Activated CD8-positive, alpha-beta memory T cell treated with anti-CD3 and anti-CD28 coated beads for 1 hour (primary cell): ENCODE data around the gene PLEKHH3.

Experiments
- DNase-seq, 2 donors: peaks; one replicate each; pipeline ENCODE4 v3.0.0-alpha.2; 2020; ENCODE audit warnings: low read depth in 1 of 2; ENCODE audit errors: extremely low read depth in 1 of 2

The PLEKHH3 gene, protein sequence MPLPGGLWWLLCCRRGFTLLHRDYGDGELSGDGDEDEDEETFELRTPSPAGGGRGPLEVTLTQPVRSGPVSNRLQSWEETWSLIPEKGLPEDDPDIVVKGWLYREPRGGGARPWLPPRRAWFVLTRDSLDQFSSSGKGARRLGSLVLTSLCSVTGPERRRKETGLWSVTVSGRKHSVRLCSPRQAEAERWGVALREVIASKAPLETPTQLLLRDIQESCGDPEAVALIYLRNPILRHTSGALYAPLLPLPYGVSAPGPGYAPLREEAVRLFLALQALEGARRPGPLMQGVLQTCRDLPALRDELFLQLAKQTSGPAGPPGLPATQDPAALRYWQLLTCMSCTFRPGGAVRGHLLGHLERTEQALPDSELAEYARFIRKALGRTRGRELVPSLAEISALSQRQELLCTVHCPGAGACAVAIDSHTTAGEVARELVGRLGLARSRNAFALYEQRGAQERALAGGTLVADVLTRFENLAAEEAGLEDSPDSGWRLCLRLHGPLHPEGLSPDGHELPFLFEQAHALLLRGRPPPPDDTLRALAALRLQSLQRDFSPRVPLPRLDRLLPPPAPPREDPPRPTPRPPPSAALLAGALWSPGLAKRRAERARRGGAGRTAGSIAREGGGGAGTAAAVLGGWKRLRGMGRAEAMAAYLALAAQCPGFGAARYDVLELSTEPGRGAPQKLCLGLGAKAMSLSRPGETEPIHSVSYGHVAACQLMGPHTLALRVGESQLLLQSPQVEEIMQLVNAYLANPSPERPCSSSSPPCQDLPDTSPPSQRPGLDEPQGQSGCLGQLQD

DNA sequence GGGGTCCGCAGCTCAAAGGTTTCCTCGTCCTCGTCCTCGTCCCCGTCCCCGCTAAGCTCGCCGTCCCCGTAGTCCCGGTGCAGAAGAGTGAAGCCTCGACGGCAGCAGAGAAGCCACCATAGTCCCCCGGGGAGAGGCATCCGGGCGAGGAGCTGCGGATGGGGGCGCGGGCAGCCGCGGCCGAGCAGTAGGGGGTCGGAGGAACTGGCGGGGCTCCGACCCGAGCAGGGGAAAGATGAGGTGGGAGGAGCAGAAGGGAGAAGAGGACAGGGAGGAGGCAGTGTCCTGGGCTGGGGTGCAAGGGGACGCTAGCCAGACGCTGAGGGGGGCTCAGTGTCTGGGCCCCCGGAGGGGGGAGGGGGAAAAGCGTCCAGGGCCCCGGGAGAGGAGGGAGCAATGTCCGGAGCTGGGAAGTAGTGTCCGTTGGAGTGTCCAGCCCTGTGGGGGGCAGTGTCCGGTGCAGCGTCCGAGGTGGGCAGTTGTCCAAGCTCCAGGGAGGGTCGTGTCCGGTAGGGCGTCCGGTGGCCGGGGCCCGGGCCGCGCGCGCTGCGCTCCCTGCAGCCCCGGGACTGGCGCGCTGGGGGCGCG lies at the start of gene PLEKHH3:
Gene PLEKHH3 (minus strand): TSS at position 571 of the 588 bp plus-strand sequence. CDS start 431 bp downstream, at position 140.
- no peak for DNase-seq

DNA sequence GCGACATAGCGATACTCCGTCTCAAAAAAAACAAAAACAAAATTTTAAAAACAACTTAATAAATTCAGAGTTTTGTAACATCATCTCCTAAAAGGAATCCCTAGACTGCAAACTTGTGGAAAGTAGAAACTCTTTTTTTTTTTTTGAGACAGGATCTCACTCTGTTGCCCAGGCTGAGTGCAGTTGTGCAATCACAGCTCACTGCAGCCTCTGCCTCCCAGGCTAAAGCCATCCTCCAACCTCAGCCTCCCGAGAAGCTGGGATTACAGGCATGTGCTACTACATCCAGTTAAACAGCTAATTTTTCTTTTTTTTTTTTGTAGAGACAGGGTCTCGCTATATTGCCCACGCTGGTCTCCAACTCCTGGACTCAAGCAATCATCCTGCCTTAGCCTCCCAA lies 48.3 kb upstream of the PLEKHH3 start:
- no peak for DNase-seq

DNA sequence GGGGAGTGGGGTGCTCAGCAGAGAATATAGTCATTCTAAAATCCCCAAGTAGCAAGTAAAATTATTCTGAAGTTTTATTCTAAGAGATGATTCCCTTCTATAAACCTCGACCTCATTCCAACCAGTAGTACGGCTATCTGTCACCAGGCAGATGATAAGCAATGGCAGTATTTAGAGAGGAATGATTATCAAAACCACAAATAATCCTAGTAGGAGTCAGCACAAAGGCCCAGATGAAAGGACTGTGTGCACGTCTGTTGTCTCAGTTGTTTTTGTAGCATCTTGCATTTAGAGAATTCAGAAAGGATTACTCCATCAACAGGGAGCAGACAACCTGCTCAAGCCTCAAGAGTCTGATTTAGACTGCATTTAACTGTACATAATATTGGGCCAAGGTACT lies 46.8 kb upstream of the PLEKHH3 start:
- DNase-seq, result no peak

DNA sequence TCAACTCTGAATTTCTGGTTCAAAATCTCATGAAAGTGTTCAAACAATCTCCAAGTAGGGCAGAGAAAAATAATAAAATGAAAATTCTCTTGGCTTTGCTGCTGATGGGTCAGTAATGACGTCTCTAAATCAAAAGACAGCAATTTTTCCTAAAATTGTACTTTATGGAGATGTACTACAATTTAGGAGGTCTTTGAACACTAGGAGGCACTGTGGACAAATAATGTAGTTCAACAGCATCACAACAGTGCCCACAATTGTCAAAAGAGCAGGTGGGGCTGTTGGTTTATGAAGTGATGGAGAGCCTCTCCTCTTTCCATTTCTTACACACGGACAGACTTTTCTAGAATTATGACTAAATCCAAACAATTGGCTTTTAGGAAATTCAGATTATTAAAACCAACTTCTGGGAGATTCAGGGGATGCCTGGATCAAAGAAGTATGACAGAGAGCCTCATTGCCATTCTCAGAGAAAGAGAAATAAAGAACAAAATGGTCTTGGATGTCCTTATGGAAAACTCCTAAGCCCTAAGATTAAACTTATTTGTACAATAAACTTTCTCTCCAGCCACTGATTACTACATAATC lies 44.3 kb upstream of the PLEKHH3 start:
- DNase-seq, result no peak

DNA sequence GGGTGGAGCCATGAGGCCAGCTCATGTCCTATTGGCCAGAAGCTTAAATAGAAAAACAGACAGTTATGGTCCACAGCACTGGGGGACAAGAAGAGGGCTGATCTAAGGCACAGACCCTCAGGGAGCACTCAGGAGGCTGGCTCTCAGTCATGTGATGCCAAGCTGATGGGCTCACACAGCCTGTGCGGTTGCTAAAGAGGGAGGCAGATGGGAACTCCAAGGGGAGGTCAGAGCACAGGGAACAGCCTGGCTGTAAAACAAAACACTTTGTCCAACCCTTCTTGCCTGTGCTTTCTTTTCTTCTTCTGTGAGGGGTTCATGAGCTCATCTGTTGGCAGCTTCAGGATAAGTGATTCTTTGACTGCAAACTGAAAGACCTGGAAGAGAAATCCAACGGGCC lies 32.8 kb upstream of the PLEKHH3 start:
- DNase-seq, result no peak

DNA sequence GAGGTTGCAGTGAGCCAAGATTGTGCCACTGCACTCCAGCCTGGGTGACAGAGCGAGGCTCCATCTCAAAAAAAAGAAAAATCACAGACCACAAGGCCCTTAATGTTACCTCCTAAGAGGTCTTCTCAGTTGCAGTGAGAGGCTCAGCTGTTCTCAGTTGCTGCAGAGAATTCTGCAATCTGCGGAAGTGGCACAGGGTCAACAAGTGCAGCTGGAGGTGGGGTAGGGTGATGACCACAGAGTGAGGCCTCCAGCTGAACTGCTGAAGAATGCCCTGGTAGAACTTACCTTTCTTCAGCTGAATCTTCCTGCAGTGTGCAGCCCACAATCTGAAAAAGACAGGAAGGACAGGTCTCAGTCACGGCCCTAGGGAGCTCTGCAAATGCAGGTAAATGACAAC lies 31.8 kb upstream of the PLEKHH3 start:
- no peak for DNase-seq

DNA sequence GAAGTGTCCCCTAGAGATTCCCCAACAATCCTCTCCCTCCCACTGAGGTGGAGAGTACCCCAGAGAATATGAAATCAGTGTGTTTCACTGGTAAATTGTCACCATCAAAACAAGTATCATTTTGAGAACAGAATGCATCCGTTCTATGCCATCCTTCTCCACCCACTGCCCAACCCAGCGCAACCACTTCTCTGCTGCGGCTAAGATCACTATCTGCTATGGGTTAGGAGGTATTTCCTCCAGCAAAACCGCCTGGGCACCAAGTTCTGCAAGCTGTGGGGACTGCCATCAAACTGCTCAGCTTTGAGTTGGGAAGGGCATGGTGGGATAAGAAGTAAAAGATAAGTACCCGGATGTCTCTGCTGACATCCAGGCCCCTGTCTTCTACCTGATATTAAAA lies 29.9 kb upstream of the PLEKHH3 start:
- DNase-seq, result peak in 1 of 2 donors; percentile 25

DNA sequence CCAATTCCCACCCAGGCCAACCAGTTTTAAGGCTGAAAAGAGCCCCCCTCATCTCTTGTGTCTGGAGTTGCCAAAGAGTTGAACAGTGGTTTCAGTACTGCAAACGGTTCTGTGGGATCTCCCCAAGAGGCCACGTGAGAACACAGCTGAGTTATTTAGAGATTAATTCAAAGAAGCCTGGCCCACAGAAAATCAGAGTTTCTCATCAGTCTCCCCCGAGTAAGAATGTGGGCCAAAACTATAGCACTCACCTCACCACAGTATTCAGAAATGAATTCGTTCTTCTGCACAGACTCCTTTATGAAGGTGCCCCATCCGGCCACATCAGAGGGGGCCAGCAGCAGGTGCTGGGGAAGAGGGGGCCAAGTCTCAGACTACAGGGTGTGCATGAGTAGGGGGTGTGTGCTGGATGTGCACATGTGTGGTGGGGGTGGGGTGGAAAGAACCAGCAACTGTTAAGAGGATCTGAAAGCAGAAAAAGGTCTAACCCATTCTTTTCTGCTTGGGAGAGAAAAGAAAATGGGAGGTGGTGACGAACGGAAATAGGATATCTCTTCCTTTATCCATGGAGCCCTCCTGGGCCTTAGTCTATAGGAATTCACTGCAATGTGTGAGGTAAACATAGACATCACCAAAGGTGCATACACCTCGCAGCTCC lies 28.2 kb upstream of the PLEKHH3 start:
- no peak for DNase-seq

DNA sequence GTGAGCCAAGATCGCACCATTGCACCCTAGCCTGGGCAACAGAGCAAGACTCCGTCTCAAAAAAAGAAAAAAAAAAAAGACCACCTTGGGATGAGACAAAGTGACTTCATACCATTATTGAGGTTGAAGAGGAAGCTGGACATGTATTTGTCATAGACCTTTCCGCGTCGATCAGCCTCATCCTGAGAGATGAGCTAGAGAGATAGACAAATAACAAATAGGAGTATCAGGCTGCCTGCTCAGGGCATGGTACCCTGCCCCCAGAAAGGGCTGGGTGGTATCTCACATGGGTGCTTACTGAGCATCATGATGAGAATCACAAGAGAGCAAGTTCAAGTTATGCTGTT lies 27.7 kb upstream of the PLEKHH3 start:
- DNase-seq, result no peak

DNA sequence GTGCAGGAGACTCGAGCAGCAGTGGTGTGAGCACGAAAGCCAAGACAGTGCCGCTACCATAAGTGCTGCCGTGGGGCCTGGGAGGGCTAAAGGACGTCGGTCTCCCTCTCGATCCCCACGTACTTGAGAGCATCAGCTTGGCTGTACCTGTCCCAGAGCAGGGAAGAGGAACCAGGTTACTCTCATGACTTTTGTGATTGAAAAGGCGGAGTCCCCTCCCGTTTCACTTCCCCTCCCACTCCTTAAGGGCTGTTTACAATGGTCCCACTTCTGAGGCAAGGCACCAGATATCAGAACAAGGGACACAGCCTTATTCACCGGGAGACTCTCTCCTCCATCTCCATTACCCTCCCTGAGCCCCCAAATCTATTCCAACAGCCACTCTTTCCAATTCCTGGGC lies 25.7 kb upstream of the PLEKHH3 start:
- no peak for DNase-seq

DNA sequence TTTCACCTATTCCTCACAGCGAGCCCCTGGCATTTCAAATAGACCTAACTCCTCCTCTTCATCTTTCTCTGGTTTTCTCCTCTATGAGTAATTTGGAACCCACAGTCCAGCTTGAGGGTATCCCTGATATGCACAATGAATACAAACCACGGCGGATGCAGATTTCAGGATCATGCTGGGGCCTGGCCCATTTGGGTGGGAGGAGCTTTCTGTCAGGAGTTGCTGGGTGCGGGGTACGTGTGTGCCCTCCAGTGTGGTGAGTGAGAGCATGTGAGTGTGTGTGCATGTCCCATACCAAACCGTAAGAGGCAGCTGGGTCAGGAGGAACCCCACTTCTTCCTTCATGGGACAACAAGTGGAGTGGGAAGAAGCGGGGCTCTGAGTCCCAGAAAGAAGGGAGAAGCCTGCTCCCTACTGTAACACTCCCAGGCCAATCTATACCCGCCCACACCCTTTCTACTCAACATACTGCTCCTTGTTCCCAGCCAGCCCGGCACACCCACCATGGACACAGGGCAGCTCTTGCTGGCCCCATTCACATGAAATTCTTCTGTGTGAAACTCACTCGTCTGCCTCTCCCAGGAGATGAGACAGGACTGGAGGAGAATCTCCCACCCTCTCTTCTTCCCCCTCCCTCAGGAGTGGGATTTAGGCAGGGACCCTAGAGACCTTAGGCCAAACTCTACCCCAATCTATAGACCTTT lies 23.9 kb upstream of the PLEKHH3 start:
- no peak for DNase-seq

DNA sequence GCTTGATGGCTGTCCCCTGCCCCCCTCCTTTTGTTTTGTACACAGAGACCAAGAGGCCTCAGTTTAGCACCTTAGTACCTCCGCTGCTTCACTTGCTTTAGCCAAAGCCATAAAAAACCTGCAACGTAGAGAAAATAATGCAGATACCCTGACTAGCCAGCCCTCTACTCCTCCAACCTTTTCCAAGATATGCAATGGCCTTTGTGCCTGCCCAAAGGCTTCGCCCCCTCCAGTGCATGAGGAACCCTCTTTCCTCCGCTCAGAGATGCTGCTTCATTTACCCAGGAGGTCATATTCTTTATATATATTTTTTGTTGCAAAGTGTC lies 22.6 kb upstream of the PLEKHH3 start:
- no peak for DNase-seq

DNA sequence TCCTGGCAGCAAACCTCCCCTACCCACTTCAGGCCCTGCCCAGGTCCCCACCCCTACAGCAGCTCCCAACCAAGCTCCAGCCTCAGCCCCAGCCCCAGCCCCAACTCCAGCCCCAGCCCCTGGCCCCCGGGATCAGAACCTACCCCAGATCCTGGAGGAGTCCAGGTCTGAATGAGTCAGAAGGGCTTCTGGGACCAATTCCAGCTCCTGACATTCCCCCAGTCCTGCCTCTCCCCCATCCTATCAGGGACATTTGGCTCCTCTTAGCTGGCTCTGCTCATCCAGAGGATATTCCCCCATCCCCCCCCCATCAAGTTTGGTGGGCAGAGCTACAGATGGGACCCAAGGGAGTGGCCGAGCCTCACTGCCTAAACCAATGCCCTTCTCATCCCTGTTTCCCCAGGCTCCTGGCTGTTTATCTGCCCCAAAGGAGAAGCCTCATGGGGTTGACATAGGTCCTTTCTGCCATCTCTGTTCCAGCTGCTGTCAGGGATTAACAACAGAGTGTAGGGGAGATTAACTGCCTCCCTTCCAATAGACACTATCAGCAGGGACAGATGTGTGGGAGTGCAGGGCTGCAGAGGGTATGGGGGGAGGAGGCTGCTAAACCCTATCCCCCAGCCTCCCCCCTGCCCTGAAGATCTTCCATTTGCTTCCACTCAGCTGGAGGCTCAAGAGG lies 22.1 kb upstream of the PLEKHH3 start:
- no peak for DNase-seq

DNA sequence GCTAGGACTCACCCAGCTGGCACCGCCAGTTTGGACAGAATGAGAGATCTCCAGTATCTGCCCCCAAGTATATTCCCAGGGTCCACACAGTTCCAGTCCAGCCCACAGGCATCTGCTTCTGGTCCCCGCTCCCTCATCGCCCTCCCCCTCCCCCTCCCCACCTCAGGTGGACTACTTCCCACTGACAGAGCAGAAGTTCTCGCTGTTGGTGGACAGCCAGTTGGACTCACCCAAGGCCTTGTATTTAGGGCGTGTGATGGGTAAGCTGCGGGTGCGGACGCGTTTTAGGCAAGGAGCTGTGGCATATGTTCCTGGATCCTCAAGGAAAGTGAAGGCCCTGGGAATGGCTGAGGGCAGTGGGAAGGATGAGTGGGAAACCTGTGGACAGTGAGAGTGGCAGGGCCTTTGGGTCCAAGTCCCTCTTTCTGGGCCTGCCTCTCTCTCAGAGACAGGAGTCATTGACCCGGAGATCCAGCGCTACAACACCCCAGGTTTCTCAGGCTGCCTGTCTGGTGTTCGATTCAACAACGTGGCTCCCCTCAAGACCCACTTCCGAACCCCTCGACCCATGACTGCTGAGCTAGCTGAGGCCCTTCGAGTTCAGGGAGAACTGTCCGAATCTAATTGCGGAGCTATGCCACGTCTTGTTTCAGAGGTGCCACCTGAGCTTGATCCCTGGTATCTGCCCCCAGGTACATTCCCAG lies 20.5 kb upstream of the PLEKHH3 start:
- no peak for DNase-seq

DNA sequence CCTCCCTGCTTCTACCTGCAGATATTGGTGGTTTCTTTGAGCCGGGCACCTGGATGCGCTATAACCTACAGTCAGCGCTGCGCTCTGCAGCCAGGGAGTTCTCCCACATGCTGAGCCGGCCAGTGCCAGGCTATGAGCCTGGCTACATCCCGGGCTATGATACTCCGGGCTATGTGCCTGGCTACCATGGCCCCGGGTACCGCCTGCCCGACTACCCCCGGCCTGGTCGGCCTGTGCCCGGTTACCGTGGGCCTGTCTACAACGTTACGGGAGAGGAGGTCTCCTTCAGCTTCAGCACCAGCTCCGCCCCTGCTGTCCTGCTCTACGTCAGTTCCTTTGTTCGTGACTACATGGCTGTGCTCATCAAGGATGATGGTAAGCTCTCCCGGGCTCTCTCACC lies 18.7 kb upstream of the PLEKHH3 start:
- no peak for DNase-seq

DNA sequence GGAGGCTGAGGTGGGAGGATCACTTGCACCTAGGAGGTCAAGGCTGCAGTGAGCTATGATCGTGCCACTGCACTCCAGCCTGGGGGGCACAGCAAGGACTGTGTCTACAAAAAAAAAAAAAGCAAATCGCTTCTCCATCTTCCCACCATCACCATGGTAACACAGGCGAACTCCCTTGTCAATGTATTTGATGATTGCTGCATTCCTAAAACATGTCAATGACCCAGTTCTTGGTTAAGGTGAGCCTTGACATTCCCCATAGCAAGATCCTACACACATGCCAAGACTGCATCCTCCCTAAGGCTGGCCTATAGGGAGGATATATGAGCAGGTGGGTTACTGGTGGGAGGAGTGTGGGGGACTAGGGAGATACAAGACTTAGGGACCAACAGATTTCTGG lies 17.7 kb upstream of the PLEKHH3 start:
- no peak for DNase-seq

DNA sequence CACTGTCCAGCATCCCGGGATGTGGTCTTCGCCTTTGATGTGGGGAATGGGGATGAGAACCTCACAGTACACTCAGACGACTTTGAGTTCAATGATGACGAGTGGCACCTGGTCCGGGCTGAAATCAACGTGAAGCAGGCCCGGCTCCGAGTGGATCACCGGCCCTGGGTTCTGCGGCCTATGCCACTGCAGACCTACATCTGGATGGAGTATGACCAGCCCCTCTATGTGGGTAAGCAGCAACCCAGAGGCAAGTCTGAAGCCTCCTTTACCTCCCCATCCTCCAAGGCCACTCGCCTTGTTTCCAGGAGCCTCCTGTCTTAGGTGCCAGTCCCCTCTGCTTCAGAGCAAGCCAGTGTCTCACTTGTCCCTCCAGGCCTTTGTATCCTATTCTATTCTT lies 15.7 kb upstream of the PLEKHH3 start:
- no peak for DNase-seq

DNA sequence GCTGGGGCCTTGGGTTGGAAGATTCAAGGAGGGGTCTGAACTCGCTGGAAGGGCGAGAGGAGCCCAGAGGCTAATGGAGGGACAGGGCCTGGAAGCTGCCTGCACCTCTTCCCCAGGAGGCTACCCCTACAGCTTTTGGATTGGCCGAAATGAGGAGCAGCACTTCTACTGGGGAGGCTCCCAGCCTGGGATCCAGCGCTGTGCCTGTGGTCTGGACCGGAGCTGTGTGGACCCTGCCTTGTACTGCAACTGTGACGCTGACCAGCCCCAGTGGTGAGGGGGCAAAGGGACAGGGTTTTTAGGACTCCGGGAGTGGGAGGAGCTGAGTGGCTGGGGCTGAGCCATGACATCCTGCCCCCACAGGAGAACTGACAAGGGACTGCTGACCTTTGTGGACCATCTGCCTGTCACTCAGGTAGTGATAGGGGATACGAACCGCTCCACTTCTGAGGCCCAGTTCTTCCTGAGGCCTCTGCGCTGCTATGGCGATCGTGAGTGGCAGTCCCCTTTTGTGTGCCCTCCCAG lies 14.3 kb upstream of the PLEKHH3 start:
- no peak for DNase-seq

DNA sequence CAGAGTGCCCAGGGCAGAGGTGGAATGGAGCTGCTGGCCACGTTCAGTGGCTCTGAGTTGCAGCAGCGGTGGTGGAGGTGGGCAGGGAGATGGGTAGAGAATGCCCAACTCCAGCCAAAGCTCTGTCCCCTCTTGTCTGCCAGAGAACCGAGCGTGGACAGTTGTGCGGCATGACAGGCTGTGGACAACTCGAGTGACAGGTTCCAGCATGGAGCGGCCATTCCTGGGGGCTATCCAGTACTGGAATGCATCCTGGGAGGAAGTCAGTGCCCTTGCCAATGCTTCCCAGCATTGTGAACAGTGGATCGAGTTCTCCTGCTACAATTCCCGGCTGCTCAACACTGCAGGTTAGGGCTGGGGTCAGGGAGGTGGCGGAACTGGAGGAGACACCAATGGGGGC lies 13.8 kb upstream of the PLEKHH3 start:
- DNase-seq, result no peak
